Esophagus muscularis mucosa (tissue), 3 donors: ENCODE data around the gene ATP10B.

Source experiments
- POLR2A ChIP-seq: fragments of 450-650 bp; IDR thresholded peaks from one replicate; pipeline ENCODE4 v1.6.1; 2017; ENCODE audit warnings: antibody characterized with exemption, moderate library complexity, mild to moderate bottlenecking, low read depth
- POLR2AphosphoS5 ChIP-seq, 2 donors: sonication (generic); formaldehyde crosslinking; IDR thresholded peaks; one replicate each; pipeline ENCODE4 v1.6.1; 2017; ENCODE audit warnings: antibody characterized with exemption in 2 of 2
- TF ChIP-seq, protein P1 (sequence below), 3 experiments: fragments of 200-600 bp in 2 of 3; fragments of 450-650 bp in 1 of 3; sonication (generic) in 2 of 3; IDR thresholded peaks; one replicate each; pipeline ENCODE4 v1.5.1; 2017 to 2019; ENCODE audit warnings: antibody characterized with exemption in 3 of 3, mild to moderate bottlenecking in 2 of 3, moderate library complexity in 1 of 3

- TF ChIP-seq POLR2AphosphoS5 (IDR thresholded peaks at IDR 0.05) (no peak), POLR2A (no peak)
- TF ChIP-seq, protein P1, sequence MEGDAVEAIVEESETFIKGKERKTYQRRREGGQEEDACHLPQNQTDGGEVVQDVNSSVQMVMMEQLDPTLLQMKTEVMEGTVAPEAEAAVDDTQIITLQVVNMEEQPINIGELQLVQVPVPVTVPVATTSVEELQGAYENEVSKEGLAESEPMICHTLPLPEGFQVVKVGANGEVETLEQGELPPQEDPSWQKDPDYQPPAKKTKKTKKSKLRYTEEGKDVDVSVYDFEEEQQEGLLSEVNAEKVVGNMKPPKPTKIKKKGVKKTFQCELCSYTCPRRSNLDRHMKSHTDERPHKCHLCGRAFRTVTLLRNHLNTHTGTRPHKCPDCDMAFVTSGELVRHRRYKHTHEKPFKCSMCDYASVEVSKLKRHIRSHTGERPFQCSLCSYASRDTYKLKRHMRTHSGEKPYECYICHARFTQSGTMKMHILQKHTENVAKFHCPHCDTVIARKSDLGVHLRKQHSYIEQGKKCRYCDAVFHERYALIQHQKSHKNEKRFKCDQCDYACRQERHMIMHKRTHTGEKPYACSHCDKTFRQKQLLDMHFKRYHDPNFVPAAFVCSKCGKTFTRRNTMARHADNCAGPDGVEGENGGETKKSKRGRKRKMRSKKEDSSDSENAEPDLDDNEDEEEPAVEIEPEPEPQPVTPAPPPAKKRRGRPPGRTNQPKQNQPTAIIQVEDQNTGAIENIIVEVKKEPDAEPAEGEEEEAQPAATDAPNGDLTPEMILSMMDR (IDR thresholded peaks at IDR 0.05), result no peak
These were observed 47.7 kb upstream of the ATP10B start for GRCh38 chr5:160899735-160900134.
